Suprapubic skin (tissue), 4 donors: Measurements from ENCODE around the gene SHC2. TPM values are rescaled to one million over a fixed set of nuclear protein-coding genes. Genes with fewer than 3 reads are reported as not detected.
A peak's percentile ranks its signal among the peaks of the same experiment; 100 is the strongest.

ENCODE experiments used
- DNase-seq, 2 donors: peaks; one replicate each; pipeline ENCODE4 v3.0.0-alpha.2; 2019; ENCODE audit warnings: low spot score in 2 of 2
- H3K27ac ChIP-seq: fragments of 200-600 bp; sonication (generic); one replicate; pipeline ENCODE4 v1.5.1; 2019
- H3K27me3 ChIP-seq: fragments of 200-600 bp; sonication (generic); one replicate; pipeline ENCODE4 v1.5.1; 2019
- H3K36me3 ChIP-seq: fragments of 200-600 bp; sonication (generic); one replicate; pipeline ENCODE4 v1.5.1; 2019
- H3K4me1 ChIP-seq: fragments of 200-600 bp; sonication (generic); one replicate; pipeline ENCODE4 v1.5.1; 2019
- H3K4me3 ChIP-seq: fragments of 200-600 bp; sonication (generic); one replicate; pipeline ENCODE4 v1.5.1; 2019; ENCODE audit warnings: mild to moderate bottlenecking
- H3K9me3 ChIP-seq: fragments of 200-600 bp; sonication (generic); one replicate; pipeline ENCODE4 v1.5.1; 2019
- EP300 ChIP-seq: sonication (generic); formaldehyde crosslinking; IDR thresholded peaks from one replicate; pipeline ENCODE4 v1.6.1; 2017; ENCODE audit warnings: antibody characterized with exemption
- POLR2A ChIP-seq, 2 donors: fragments of 450-650 bp; IDR thresholded peaks; one replicate each; pipeline ENCODE4 v1.6.1; 2017; ENCODE audit warnings: antibody characterized with exemption in 2 of 2, mild to moderate bottlenecking in 2 of 2, moderate library complexity in 2 of 2
- POLR2AphosphoS5 ChIP-seq, 3 donors: sonication (generic); formaldehyde crosslinking; IDR thresholded peaks; one replicate each; pipeline ENCODE4 v1.6.1; 2017; ENCODE audit warnings: antibody characterized with exemption in 3 of 3
- WGBS: methylation state at CpG from one replicate; pipeline ENCODE4 v1.1.5; 2018; 5-methylcytosine and 5-hydroxymethylcytosine counted together
- total RNA-seq, 4 donors: library from RNA; depleted of rRNA; stranded (reverse); fragments of >200 nt; gene quantifications; one replicate each; pipeline ENCODE4 v1.1.0, GENCODE V29; 2016
- TF ChIP-seq, protein P1 (sequence below), 2 donors: fragments of 200-600 bp in 1 of 2; fragments of 450-650 bp in 1 of 2; sonication (generic) in 1 of 2; IDR thresholded peaks; one replicate each; pipeline ENCODE4 v1.5.1; 2016 to 2019; ENCODE audit warnings: antibody characterized with exemption in 2 of 2, mild to moderate bottlenecking in 1 of 2, moderate library complexity in 1 of 2

SHC2 gene
- total RNA-seq, 4 donors from 2014 or later: 16.3 to 40.7 (median 19.6) TPM

- Histone ChIP-seq H3K36me3 (no peaks in the 10 kb centered on the region), H3K4me3 (peak overlapping the region; percentile 51), H3K4me1 (peaks cover 31% of the 10 kb centered on the region), H3K27me3 (peaks cover 85% of the 10 kb centered on the region), H3K9me3 (no peaks in the 10 kb centered on the region), H3K27ac (no peak overlapping the region)
- 3% methylated on average over 25 of the region's 30 CpGs for WGBS
- TF ChIP-seq EP300 (no peak), POLR2AphosphoS5 (IDR thresholded peaks at IDR 0.05) (no peak), POLR2A (IDR thresholded peaks at IDR 0.05) (no peak)
- TF ChIP-seq, protein P1, sequence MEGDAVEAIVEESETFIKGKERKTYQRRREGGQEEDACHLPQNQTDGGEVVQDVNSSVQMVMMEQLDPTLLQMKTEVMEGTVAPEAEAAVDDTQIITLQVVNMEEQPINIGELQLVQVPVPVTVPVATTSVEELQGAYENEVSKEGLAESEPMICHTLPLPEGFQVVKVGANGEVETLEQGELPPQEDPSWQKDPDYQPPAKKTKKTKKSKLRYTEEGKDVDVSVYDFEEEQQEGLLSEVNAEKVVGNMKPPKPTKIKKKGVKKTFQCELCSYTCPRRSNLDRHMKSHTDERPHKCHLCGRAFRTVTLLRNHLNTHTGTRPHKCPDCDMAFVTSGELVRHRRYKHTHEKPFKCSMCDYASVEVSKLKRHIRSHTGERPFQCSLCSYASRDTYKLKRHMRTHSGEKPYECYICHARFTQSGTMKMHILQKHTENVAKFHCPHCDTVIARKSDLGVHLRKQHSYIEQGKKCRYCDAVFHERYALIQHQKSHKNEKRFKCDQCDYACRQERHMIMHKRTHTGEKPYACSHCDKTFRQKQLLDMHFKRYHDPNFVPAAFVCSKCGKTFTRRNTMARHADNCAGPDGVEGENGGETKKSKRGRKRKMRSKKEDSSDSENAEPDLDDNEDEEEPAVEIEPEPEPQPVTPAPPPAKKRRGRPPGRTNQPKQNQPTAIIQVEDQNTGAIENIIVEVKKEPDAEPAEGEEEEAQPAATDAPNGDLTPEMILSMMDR (IDR thresholded peaks at IDR 0.05): no peak
- DNase-seq: peak; percentile 64 to 72
Measured at GRCh38 chr19:408441-408901, 52.4 kb downstream of the SHC2 start.

- Histone ChIP-seq H3K9me3 (no peaks in the 10 kb centered on the region), H3K4me1 (peaks cover 31% of the 10 kb centered on the region), H3K36me3 (no peaks in the 10 kb centered on the region), H3K27me3 (peaks cover 85% of the 10 kb centered on the region), H3K4me3 (peak overlapping the region; percentile 51), H3K27ac (no peak overlapping the region)
- TF ChIP-seq EP300: no peak
- WGBS: 70% methylated on average over 6 of the region's 70 CpGs
- peak; percentile 59 to 65 for DNase-seq
Measured at GRCh38 chr19:407511-408440, 53.1 kb downstream of the SHC2 start.

DNA sequence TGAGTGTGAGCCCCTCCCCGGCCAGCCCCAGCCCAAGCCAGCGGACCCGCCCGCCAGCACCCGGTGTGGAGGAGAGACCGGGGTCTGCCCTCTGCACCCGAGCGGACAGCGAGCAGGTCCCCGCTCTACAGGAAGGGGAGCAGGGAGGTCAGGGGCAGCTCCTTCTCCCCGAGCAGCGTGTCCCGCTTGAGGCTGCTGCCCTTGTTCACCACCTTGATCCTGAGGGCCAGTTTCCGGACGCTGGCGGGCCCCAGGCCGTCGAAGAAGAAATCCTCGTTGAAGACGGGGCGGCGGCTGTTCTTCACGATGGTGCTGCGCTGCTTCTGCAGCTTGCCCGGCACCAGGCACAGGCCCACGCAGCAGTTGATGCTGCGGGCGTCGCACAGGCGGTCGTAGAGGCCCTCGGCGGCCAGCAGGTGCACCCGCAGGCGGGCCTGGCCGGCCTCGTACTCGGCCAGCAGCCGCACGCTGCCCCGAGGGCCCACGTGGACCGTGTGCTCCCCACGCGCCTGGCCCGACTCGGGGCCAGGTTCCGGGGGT lies 53.8 kb downstream of the SHC2 start:
- 84% methylated on average over 33 of the region's 48 CpGs for WGBS
- Histone ChIP-seq H3K27ac (no peak overlapping the region), H3K4me3 (no peak overlapping the region), H3K4me1 (peaks cover 31% of the 10 kb centered on the region), H3K27me3 (peaks cover 83% of the 10 kb centered on the region), H3K9me3 (no peaks in the 10 kb centered on the region), H3K36me3 (no peaks in the 10 kb centered on the region)
- peak; percentile 44 to 55 for DNase-seq
- TF ChIP-seq POLR2AphosphoS5 (IDR thresholded peaks at IDR 0.05): no peak
- no peak for TF ChIP-seq EP300
- TF ChIP-seq, protein P1 (IDR thresholded peaks at IDR 0.05): no peak
- no peak for TF ChIP-seq POLR2A (IDR thresholded peaks at IDR 0.05)

DNA sequence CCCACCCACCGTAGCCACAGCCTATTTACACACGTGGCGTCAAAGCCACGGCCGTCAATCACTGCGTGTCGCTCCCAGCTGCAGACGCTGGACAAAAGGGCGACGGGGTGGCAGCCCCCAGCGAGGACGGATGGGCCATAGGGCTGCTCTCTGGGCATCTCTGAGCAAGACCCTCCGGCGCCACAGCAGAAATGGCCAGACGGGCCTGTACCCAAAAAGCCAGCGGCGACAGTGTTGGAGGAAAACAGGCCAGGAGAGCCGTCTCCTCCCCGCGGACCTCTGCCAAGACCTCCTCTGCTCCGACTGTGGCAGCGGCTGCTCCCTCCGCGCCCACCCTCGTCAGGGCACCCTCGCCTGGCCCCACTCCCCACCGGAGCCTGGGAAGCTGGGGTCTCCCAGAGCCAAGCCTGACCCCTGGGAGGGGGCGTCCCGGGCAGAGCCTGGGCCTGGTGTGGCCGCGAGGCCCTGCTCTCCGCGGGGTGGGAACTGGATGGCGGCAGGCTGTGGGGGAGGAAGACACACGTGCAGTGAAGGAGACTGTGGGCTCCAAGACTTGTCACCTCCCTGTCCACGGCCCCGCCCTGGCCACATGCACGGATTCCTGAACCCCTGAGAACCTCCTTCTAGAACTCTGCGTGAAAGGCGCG lies 54.6 kb downstream of the SHC2 start:
- Histone ChIP-seq H3K27ac (no peak overlapping the region), H3K4me3 (no peak overlapping the region), H3K4me1 (peaks cover 31% of the 10 kb centered on the region), H3K36me3 (no peaks in the 10 kb centered on the region), H3K27me3 (peaks cover 83% of the 10 kb centered on the region), H3K9me3 (no peaks in the 10 kb centered on the region)
- peak; percentile 52 to 69 for DNase-seq
- TF ChIP-seq POLR2A (IDR thresholded peaks at IDR 0.05): no peak
- TF ChIP-seq, protein P1 (IDR thresholded peaks at IDR 0.05): no peak
- TF ChIP-seq EP300: no peak
- no peak for TF ChIP-seq POLR2AphosphoS5 (IDR thresholded peaks at IDR 0.05)
- WGBS: 64% methylated on average over 26 of the region's 41 CpGs

DNA sequence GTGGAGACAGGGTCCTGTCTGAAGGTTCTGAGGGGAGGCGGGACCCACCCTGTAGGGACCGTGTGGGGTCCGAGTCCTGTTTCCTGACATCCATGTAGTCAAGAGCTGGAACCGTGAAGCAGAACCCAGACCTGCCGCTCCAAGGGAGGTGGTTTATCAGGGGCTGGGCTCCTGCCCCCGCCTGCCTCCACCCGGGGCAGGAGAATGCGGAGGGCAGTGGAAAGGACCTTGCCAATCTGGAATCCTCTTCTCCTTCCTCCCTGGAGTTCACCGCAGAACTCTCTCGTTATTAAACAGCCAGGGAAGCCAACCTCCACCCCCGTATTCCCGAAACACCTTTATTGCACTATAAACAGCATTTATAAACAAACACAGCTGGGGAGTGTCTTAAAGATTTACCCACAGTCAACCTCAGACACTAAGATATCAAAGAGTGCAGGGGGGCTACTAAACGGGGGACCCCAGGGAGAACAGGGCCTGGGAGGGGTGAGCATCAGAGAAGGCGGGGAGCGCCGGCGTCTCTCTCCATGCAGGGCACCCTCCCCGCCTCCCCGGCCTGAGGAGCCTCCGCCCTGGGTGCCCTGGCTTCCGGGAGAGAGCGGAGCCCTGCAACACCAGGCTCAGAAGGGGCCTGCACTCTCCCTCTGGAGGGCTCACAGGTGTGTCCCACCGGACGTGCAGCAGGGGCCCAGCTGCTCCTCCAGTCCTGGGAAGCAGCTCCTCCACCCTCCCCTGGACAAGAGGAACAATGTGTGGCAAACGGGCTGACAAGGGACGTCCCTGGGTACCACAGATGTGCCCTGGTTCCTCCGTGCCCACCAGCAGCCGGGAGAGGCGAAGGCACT lies 55.5 kb downstream of the SHC2 start:
- Histone ChIP-seq H3K27ac (no peak overlapping the region), H3K4me1 (peaks cover 30% of the 10 kb centered on the region), H3K36me3 (no peaks in the 10 kb centered on the region), H3K27me3 (peaks cover 82% of the 10 kb centered on the region), H3K9me3 (no peaks in the 10 kb centered on the region), H3K4me3 (no peak overlapping the region)
- no peak for TF ChIP-seq POLR2A (IDR thresholded peaks at IDR 0.05)
- WGBS: 26% methylated on average over 12 of the region's 29 CpGs
- DNase-seq: peak; percentile 48 to 75
